Mucosa of stomach (tissue), 1 donor: Measurements from ENCODE around the gene RSBN1L.

Experiments used
- H3K27me3 ChIP-seq: one replicate; pipeline ENCODE4 v1.7.0; 2013; ENCODE audit warnings: mild to moderate bottlenecking, low read length; ENCODE audit not compliant: control insufficient read depth, insufficient read depth
- H3K36me3 ChIP-seq: one replicate; pipeline ENCODE4 v1.7.0; 2013; ENCODE audit warnings: low read length; ENCODE audit not compliant: control insufficient read depth, insufficient read depth
- H3K4me1 ChIP-seq: one replicate; pipeline ENCODE4 v1.7.0; 2013; ENCODE audit warnings: mild to moderate bottlenecking, low read length; ENCODE audit not compliant: control insufficient read depth, insufficient read depth
- H3K4me3 ChIP-seq: one replicate; pipeline ENCODE4 v1.7.0; 2013; ENCODE audit warnings: low read length
- H3K9ac ChIP-seq: one replicate; pipeline ENCODE4 v1.7.0; 2013; ENCODE audit warnings: mild to moderate bottlenecking, low read length, moderate library complexity
- H3K9me3 ChIP-seq: one replicate; pipeline ENCODE4 v1.7.0; 2013; ENCODE audit warnings: mild to moderate bottlenecking, low read length, moderate library complexity; ENCODE audit not compliant: control insufficient read depth
- donor health status: Pancreatic carcinoma.

Gene RSBN1L

GRCh38 chr7:77786741-77787140 is 90.5 kb downstream of the RSBN1L start:
- no peaks in the 10 kb centered on the region for H3K27me3 ChIP-seq
- no peaks in the 10 kb centered on the region for H3K36me3 ChIP-seq
- H3K4me1 ChIP-seq = no peaks in the 10 kb centered on the region
- H3K9ac ChIP-seq = no peak overlapping the region
- H3K9me3 ChIP-seq = no peaks in the 10 kb centered on the region
- no peak overlapping the region for H3K4me3 ChIP-seq

- H3K9ac ChIP-seq = no peak overlapping the region
- no peak overlapping the region for H3K4me3 ChIP-seq
- no peaks in the 10 kb centered on the region for H3K9me3 ChIP-seq
- no peaks in the 10 kb centered on the region for H3K36me3 ChIP-seq
- no peaks in the 10 kb centered on the region for H3K27me3 ChIP-seq
- no peaks in the 10 kb centered on the region for H3K4me1 ChIP-seq
Measured at GRCh38 chr7:77788327-77788902, 92.2 kb downstream of the RSBN1L start.

- no peaks in the 10 kb centered on the region for H3K9me3 ChIP-seq
- H3K36me3 ChIP-seq = no peaks in the 10 kb centered on the region
- H3K4me1 ChIP-seq = peaks cover 1% of the 10 kb centered on the region
- no peak overlapping the region for H3K9ac ChIP-seq
- no peak overlapping the region for H3K4me3 ChIP-seq
- H3K27me3 ChIP-seq = no peaks in the 10 kb centered on the region
Measured at GRCh38 chr7:77791336-77791735, 95.1 kb downstream of the RSBN1L start.

- no peaks in the 10 kb centered on the region for H3K36me3 ChIP-seq
- H3K9me3 ChIP-seq = no peaks in the 10 kb centered on the region
- H3K4me3 ChIP-seq = no peak overlapping the region
- peaks cover 7% of the 10 kb centered on the region for H3K4me1 ChIP-seq
- H3K27me3 ChIP-seq = no peaks in the 10 kb centered on the region
- H3K9ac ChIP-seq = no peak overlapping the region
Measured at GRCh38 chr7:77791956-77792355, 95.7 kb downstream of the RSBN1L start.

GRCh38 chr7:77794000-77794399 is 97.7 kb downstream of the RSBN1L start:
- H3K4me1 ChIP-seq = peaks cover 12% of the 10 kb centered on the region
- no peaks in the 10 kb centered on the region for H3K27me3 ChIP-seq
- no peak overlapping the region for H3K9ac ChIP-seq
- H3K36me3 ChIP-seq = no peaks in the 10 kb centered on the region
- no peak overlapping the region for H3K4me3 ChIP-seq
- H3K9me3 ChIP-seq = no peaks in the 10 kb centered on the region

GRCh38 chr7:77796109-77796508 is 99.8 kb downstream of the RSBN1L start:
- no peak overlapping the region for H3K4me3 ChIP-seq
- no peaks in the 10 kb centered on the region for H3K9me3 ChIP-seq
- peaks cover 18% of the 10 kb centered on the region for H3K4me1 ChIP-seq
- H3K36me3 ChIP-seq = no peaks in the 10 kb centered on the region
- no peaks in the 10 kb centered on the region for H3K27me3 ChIP-seq
- no peak overlapping the region for H3K9ac ChIP-seq

GRCh38 chr7:77796960-77797359 is 100.7 kb downstream of the RSBN1L start:
- Histone ChIP-seq H3K4me1 (peaks cover 18% of the 10 kb centered on the region), H3K27me3 (no peaks in the 10 kb centered on the region), H3K9ac (peak overlapping the region; percentile 83), H3K9me3 (no peaks in the 10 kb centered on the region), H3K4me3 (peak overlapping the region; percentile 70), H3K36me3 (no peaks in the 10 kb centered on the region)

- H3K36me3 ChIP-seq = no peaks in the 10 kb centered on the region
- peaks cover 18% of the 10 kb centered on the region for H3K4me1 ChIP-seq
- H3K27me3 ChIP-seq = no peaks in the 10 kb centered on the region
- no peaks in the 10 kb centered on the region for H3K9me3 ChIP-seq
- peak overlapping the region; percentile 70 for H3K4me3 ChIP-seq
- H3K9ac ChIP-seq = peak overlapping the region; percentile 83
Measured at GRCh38 chr7:77797734-77798393, 101.6 kb downstream of the RSBN1L start.

GRCh38 chr7:77798394-77799077 is 102.3 kb downstream of the RSBN1L start, which contains the start of the genes PHTF2 and TMEM60:
PHTF2 (plus strand) TSS chr7:77798773.
TMEM60 (minus strand) TSS chr7:77798434; CDS start chr7:77794373, 4,061 bp downstream.
- peak within 1 kb of the TSS; percentile 83 for H3K9ac ChIP-seq
- no peaks in the 10 kb centered on the region for H3K9me3 ChIP-seq
- peaks cover 18% of the 10 kb centered on the region for H3K4me1 ChIP-seq
- no peaks in the 10 kb centered on the region for H3K27me3 ChIP-seq
- H3K36me3 ChIP-seq = no peaks in the 10 kb centered on the region
- H3K4me3 ChIP-seq = peak within 1 kb of the TSS; percentile 70

GRCh38 chr7:77799078-77799964 is 103.1 kb downstream of the RSBN1L start:
- peak overlapping the region; percentile 76 for H3K9ac ChIP-seq
- peaks cover 18% of the 10 kb centered on the region for H3K4me1 ChIP-seq
- no peaks in the 10 kb centered on the region for H3K9me3 ChIP-seq

GRCh38 chr7:77800158-77800557 is 103.9 kb downstream of the RSBN1L start:
- H3K9me3 ChIP-seq = no peaks in the 10 kb centered on the region
- no peaks in the 10 kb centered on the region for H3K36me3 ChIP-seq
- no peaks in the 10 kb centered on the region for H3K27me3 ChIP-seq
- H3K4me1 ChIP-seq = peaks cover 18% of the 10 kb centered on the region
- no peak overlapping the region for H3K4me3 ChIP-seq
- H3K9ac ChIP-seq = no peak overlapping the region

More at GRCh38 chr7:77799078-77799964, 103.1 kb downstream of the RSBN1L start:
- Histone ChIP-seq H3K27me3 (no peaks in the 10 kb centered on the region), H3K36me3 (no peaks in the 10 kb centered on the region), H3K4me3 (peak overlapping the region; percentile 54)
